Thyroid gland (tissue), 4 donors: Measurements from ENCODE around the gene SMARCA4.

Experiments
- CTCF ChIP-seq, 6 experiments: fragments of 200-600 bp in 3 of 6; fragments of 450-650 bp in 3 of 6; sonication (generic) in 3 of 6; IDR thresholded peaks; one replicate each; pipeline ENCODE4 v1.5.1; 2016 to 2019; ENCODE audit warnings: antibody characterized with exemption in 6 of 6, mild to moderate bottlenecking in 2 of 6, inconsistent platforms in 1 of 6, moderate library complexity in 1 of 6
- POLR2A ChIP-seq, 2 donors: fragments of 450-650 bp; IDR thresholded peaks; one replicate each; pipeline ENCODE4 v1.6.1; 2017; ENCODE audit warnings: antibody characterized with exemption in 2 of 2, mild to moderate bottlenecking in 2 of 2, moderate library complexity in 1 of 2

- no peak for TF ChIP-seq CTCF (IDR thresholded peaks at IDR 0.05)
- no peak for TF ChIP-seq POLR2A (IDR thresholded peaks at IDR 0.05)
Observed at GRCh38 chr19:11033763-11034162, 72.9 kb downstream of the SMARCA4 start.
